Muscle layer of duodenum (tissue), 2 donors: ENCODE measurements around the gene ARHGEF4.

Source experiments
- H3K27ac ChIP-seq: one replicate; pipeline ENCODE4 v1.7.0; 2013; ENCODE audit warnings: mild to moderate bottlenecking, low read length
- H3K27me3 ChIP-seq: one replicate; pipeline ENCODE4 v1.7.0; 2013; ENCODE audit warnings: low read depth, mild to moderate bottlenecking, control low read depth, low read length
- H3K36me3 ChIP-seq, 2 donors: one replicate each; pipeline ENCODE4 v1.7.0; 2013; ENCODE audit warnings: low read length in 2 of 2, control low read depth in 1 of 2, mild to moderate bottlenecking in 1 of 2; ENCODE audit not compliant: insufficient read depth in 2 of 2, control insufficient read depth in 1 of 2
- H3K4me1 ChIP-seq, 2 donors: one replicate each; pipeline ENCODE4 v1.7.0; 2013; ENCODE audit warnings: low read length in 2 of 2, mild to moderate bottlenecking in 2 of 2, control low read depth in 1 of 2, moderate library complexity in 1 of 2; ENCODE audit not compliant: insufficient read depth in 2 of 2, control insufficient read depth in 1 of 2
- H3K4me3 ChIP-seq, 2 donors: one replicate each; pipeline ENCODE4 v1.7.0; 2013; ENCODE audit warnings: low read length in 2 of 2, low read depth in 1 of 2, mild to moderate bottlenecking in 1 of 2
- H3K9me3 ChIP-seq, 2 donors: one replicate each; pipeline ENCODE4 v1.7.0; 2013; ENCODE audit warnings: low read length in 2 of 2, control low read depth in 1 of 2, mild to moderate bottlenecking in 1 of 2; ENCODE audit not compliant: control insufficient read depth in 1 of 2
- donor health status: healthy.

ARHGEF4 gene

GRCh38 chr2:130949954-130950353 lies 113.2 kb downstream of the ARHGEF4 start:
- Histone ChIP-seq H3K36me3 (no peaks in the 10 kb centered on the region), H3K27ac (no peak overlapping the region), H3K4me1 (no peaks in the 10 kb centered on the region), H3K4me3 (no peak overlapping the region), H3K27me3 (no peaks in the 10 kb centered on the region), H3K9me3 (peaks cover 8 to 16% of the 10 kb centered on the region in 2 donors)

DNA sequence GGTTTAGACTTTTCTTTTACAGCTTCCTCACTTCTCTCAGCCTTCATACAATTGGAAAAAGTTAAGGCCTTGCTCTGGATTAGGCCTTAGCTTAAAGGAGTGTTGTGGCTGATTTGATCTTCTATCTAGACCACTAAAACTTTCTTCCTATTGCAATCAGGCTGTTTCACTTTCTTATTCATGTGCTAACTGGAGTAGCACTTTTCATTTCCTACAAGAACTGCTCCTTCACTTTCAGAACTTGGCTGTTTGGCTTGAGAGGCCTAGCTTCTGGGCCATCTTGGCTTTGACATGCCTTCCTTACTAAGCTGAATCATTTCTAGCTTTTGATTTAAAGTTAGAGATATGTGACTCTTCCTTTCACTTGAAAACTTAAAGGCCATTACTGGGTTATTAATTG lies 114.3 kb downstream of the ARHGEF4 start:
- no peaks in the 10 kb centered on the region for H3K36me3 ChIP-seq
- no peak overlapping the region for H3K27ac ChIP-seq
- H3K4me1 ChIP-seq = no peaks in the 10 kb centered on the region
- H3K9me3 ChIP-seq = peaks cover 5 to 15% of the 10 kb centered on the region in 2 donors
- H3K27me3 ChIP-seq = no peaks in the 10 kb centered on the region
- no peak overlapping the region for H3K4me3 ChIP-seq

- H3K9me3 ChIP-seq = peaks cover 5 to 15% of the 10 kb centered on the region in 2 donors
- H3K27ac ChIP-seq = no peak overlapping the region
- H3K4me1 ChIP-seq = no peaks in the 10 kb centered on the region
These were observed 118.2 kb downstream of the ARHGEF4 start for GRCh38 chr2:130954873-130955272.

DNA sequence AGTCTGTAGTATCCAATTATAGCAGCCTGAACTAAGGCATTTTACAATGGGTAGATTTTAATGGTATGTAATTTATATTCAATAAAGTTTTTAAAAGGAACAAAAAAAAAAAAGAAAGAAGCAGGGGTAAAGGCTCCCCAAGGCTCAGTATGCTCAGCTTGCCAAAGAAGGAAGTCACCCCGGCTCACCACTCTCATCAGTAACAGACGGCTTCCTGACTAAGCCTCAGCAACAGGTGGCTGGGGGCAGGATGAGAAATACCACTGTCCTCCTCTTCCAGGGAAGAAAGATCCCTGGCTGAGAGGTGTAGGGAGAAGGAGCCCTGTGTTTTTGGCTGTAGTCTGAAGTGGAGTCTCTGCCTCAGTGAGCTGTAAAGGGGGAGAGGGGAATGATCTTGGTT lies 121.2 kb downstream of the ARHGEF4 start:
- H3K27ac ChIP-seq = no peak overlapping the region
- no peaks in the 10 kb centered on the region for H3K36me3 ChIP-seq
- peaks cover 5% of the 10 kb centered on the region for H3K27me3 ChIP-seq
- no peaks in the 10 kb centered on the region for H3K4me1 ChIP-seq
- H3K4me3 ChIP-seq = no peak overlapping the region
- peaks cover 5 to 15% of the 10 kb centered on the region in 2 donors for H3K9me3 ChIP-seq

More at GRCh38 chr2:130954873-130955272, 118.2 kb downstream of the ARHGEF4 start:
- no peaks in the 10 kb centered on the region for H3K27me3 ChIP-seq
- H3K4me3 ChIP-seq = no peak overlapping the region
- H3K36me3 ChIP-seq = no peaks in the 10 kb centered on the region

- Histone ChIP-seq H3K27ac (no peak overlapping the region), H3K27me3 (peaks cover 16% of the 10 kb centered on the region), H3K4me3 (peak overlapping the region in 1 of 2 donors; percentile 34), H3K4me1 (peaks cover 0 to 12% of the 10 kb centered on the region in 2 donors), H3K36me3 (no peaks in the 10 kb centered on the region), H3K9me3 (no peaks in the 10 kb centered on the region)
These were observed 126.6 kb downstream of the ARHGEF4 start for GRCh38 chr2:130963196-130963848.

DNA sequence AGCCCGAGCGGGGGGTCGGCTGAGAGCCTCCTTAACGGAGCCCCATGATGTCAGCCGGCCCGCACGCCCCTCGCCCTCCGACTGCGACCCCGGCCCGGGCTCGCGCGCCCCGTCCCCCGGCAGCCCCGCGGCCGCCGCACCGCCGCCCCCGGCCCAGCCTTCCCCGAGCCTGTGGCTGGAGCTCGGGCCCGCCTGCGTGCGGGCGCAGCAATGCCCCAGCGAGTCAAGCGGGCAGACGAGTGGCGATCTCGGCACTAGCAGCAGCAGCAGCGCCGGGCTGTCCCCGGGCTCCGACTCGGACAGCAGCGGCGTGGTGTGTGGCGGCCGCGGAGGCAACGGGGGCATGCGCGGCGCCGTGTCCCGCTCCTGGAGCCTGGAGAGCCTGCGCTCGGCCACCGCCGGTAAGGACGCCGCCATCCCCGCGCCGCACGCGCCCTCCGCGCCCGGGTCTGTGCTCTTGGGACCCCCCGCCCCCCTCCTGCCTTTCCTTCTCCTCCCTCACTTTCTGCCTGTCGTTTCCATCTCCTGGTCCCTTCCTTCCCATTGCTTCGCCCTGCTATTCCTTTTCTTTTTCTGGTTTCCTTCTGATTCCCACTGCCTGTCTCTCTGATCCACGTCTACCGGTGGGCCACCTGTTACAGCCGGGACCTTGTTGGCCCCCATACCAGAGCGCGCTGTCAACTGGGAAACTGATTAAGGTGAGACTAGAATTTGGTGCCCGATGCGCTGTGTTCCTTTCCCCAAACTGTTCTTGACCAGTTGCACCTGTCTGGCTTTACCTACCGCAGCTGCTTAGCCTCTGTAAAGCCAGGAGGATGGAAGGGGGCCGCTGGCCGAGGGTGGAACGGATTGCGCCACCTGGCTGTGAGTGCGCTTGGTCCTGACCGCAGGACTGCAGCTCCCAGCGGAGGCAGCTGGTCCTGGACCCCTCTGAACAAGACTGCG lies 127.4 kb downstream of the ARHGEF4 start:
- H3K4me3 ChIP-seq = peak overlapping the region in 1 of 2 donors; percentile 57

DNA sequence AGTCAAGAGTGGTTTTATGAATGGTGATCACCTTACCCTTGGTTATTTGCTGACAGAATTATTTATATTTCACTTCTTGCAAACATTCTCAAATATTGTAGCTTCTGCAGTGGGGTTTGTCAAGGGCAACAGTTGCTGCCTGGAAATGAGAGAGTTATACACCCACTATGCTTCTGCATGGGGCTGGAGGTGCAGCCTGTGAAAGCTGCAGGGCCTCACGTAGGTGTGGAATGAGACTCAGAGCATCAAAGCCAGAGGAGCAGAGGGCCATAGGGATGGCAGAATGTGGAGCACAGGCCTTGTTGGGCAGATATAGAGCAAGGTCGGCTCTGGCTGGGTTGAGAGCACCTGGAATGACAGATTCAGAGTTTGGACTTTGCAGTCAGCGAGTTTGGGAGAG lies 128.2 kb downstream of the ARHGEF4 start:
- peaks cover 0 to 12% of the 10 kb centered on the region in 2 donors for H3K4me1 ChIP-seq
- H3K27ac ChIP-seq = no peak overlapping the region
- H3K36me3 ChIP-seq = no peaks in the 10 kb centered on the region
- H3K27me3 ChIP-seq = peaks cover 16% of the 10 kb centered on the region
- H3K9me3 ChIP-seq = no peaks in the 10 kb centered on the region
- no peak overlapping the region for H3K4me3 ChIP-seq

More for the DNA sequence above, 127.4 kb downstream of the ARHGEF4 start:
- no peaks in the 10 kb centered on the region for H3K9me3 ChIP-seq
- no peak overlapping the region for H3K27ac ChIP-seq
- peaks cover 16% of the 10 kb centered on the region for H3K27me3 ChIP-seq
- H3K36me3 ChIP-seq = no peaks in the 10 kb centered on the region
- peaks cover 0 to 12% of the 10 kb centered on the region in 2 donors for H3K4me1 ChIP-seq

- H3K27me3 ChIP-seq = peaks cover 16% of the 10 kb centered on the region
These were observed 129.5 kb downstream of the ARHGEF4 start for GRCh38 chr2:130966149-130966774.

GRCh38 chr2:130966775-130967490 lies 130.2 kb downstream of the ARHGEF4 start:
- Histone ChIP-seq H3K4me1 (peaks cover 0 to 12% of the 10 kb centered on the region in 2 donors), H3K27me3 (peaks cover 16% of the 10 kb centered on the region), H3K4me3 (no peak overlapping the region)

More at GRCh38 chr2:130966149-130966774, 129.5 kb downstream of the ARHGEF4 start:
- no peaks in the 10 kb centered on the region for H3K36me3 ChIP-seq
- H3K4me1 ChIP-seq = peaks cover 0 to 12% of the 10 kb centered on the region in 2 donors
- no peak overlapping the region for H3K27ac ChIP-seq
- no peak overlapping the region for H3K4me3 ChIP-seq
- no peaks in the 10 kb centered on the region for H3K9me3 ChIP-seq

GRCh38 chr2:130972410-130972809 lies 135.7 kb downstream of the ARHGEF4 start:
- Histone ChIP-seq H3K27me3 (no peaks in the 10 kb centered on the region), H3K4me1 (no peaks in the 10 kb centered on the region), H3K36me3 (no peaks in the 10 kb centered on the region), H3K27ac (no peak overlapping the region), H3K9me3 (peaks cover 0 to under 1% of the 10 kb centered on the region in 2 donors), H3K4me3 (no peak overlapping the region)

More at GRCh38 chr2:130966775-130967490, 130.2 kb downstream of the ARHGEF4 start:
- Histone ChIP-seq H3K27ac (no peak overlapping the region), H3K9me3 (no peaks in the 10 kb centered on the region), H3K36me3 (no peaks in the 10 kb centered on the region)
